GM12892 (cell line): ENCODE results near the gene SLC12A9.

ENCODE experiments used
- POLR2A ChIP-seq: IDR thresholded peaks from 2 replicates; pipeline ENCODE4 v1.6.1; 2011; ENCODE audit warnings: low read depth, low read length, control low read depth
- POLR2AphosphoS5 ChIP-seq: IDR thresholded peaks from 2 replicates; pipeline ENCODE4 v1.6.1; 2011; ENCODE audit warnings: low read depth, low read length, control low read depth
- TAF1 ChIP-seq: IDR thresholded peaks from 2 replicates; pipeline ENCODE4 v1.6.1; 2011; ENCODE audit warnings: low read depth, mild to moderate bottlenecking, control low read depth, low read length, borderline replicate concordance

DNA sequence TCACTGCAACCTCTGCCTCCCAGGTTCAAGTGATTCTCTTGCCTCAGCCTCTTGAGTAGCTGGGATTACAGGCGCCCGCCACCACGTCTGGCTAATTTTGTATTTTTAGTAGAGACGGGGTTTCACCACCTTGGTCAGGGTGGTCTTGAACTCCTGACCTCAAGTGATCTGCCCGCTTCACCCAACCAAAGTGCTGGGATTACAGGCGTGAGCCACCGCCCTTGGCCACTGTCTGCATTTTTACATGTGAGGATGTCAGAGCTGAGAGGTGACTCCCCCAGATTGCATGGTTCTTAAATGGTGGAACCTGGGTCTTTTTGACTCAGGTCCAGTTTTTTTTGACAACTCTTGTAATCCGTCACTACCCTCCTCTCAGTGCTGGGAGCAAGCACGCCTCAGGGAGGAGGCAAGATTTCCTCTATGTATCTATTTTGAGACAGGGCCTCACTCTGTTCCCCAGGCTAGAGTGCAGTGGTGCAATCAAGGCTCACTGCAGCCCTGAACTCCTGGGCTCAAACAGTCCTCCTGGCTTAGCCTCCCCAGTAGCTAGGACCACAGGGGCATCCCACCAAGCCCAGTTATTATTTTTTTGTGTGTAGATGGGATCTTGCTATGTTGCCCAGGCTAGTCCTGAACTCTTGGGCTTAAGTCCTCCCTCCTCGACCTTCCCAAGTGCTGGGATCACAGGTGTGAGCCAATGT, 21.2 kb downstream of the SLC12A9 start:
- TF ChIP-seq POLR2A (no peak), TAF1 (no peak), POLR2AphosphoS5 (no peak)
